OCI-LY7 (cell line): ENCODE results near the gene COL5A1. TPM values are rescaled to one million over a fixed set of nuclear protein-coding genes. Genes with fewer than 3 reads are reported as not detected.

Source experiments
- BruUV-seq: library from RNA; stranded (reverse); fragments of 400-500 nt; replicated peaks from 2 replicates; lab custom pipeline; 2021; lab: Mats Ljungman, UMichigan
- CTCF ChIA-PET: fragments of 300-600 bp; sonication (Branson Sonifier 250); formaldehyde crosslinking; loops from one replicate; lab custom pipeline; 2022; ENCODE audit warnings: antibody characterized with exemption; ENCODE audit not compliant: unreplicated experiment; lab: Charles Lee
- POLR2A ChIA-PET: fragments of 300-600 bp; sonication (Branson Sonifier 250); formaldehyde crosslinking; loops from one replicate; lab custom pipeline; 2022; ENCODE audit warnings: antibody characterized with exemption; lab: Charles Lee
- DNase-seq: peaks from one replicate; pipeline ENCODE4 v3.0.0-alpha.2; 2015; ENCODE audit warnings: low spot score
- H2AFZ ChIP-seq: fragments of 200-600 bp; sonication (generic), shearing (Covaris generic); 2 replicates; pipeline ENCODE4 v1.6.1; 2014; ENCODE audit warnings: mild to moderate bottlenecking, antibody characterized with exemption, low read length, moderate library complexity
- H3K27ac ChIP-seq: fragments of 200-600 bp; sonication (generic); 2 replicates; pipeline ENCODE4 v1.5.1; 2014; ENCODE audit warnings: mixed run types, low read depth, mild to moderate bottlenecking, moderate library complexity, low read length, inconsistent platforms; ENCODE audit not compliant: poor library complexity, severe bottlenecking
- H3K36me3 ChIP-seq: fragments of 200-600 bp; sonication (generic); 2 replicates; pipeline ENCODE4 v1.6.1; 2014; ENCODE audit warnings: mild to moderate bottlenecking, antibody characterized with exemption, low read length, moderate library complexity, mixed read lengths; ENCODE audit not compliant: insufficient read depth
- H3K4me1 ChIP-seq: fragments of 200-600 bp; sonication (generic); 2 replicates; pipeline ENCODE4 v1.5.1; 2014; ENCODE audit warnings: mild to moderate bottlenecking, low read length; ENCODE audit not compliant: insufficient read depth, poor library complexity, severe bottlenecking
- H3K4me2 ChIP-seq: fragments of 200-600 bp; sonication (generic); 2 replicates; pipeline ENCODE4 v1.6.1; 2014; ENCODE audit warnings: mild to moderate bottlenecking, low read length
- H3K4me3 ChIP-seq: fragments of 200-600 bp; sonication (generic); 2 replicates; pipeline ENCODE4 v1.5.1; 2014; ENCODE audit warnings: mild to moderate bottlenecking, low read depth, low read length; ENCODE audit not compliant: poor library complexity, severe bottlenecking
- H3K79me2 ChIP-seq: fragments of 200-600 bp; sonication (generic); 2 replicates; pipeline ENCODE4 v1.6.1; 2016; ENCODE audit warnings: low read depth, mild to moderate bottlenecking, low read length, moderate library complexity, mixed read lengths; ENCODE audit not compliant: insufficient read depth
- H3K9me2 ChIP-seq: fragments of 200-600 bp; sonication (generic); 2 replicates; pipeline ENCODE4 v1.6.1; 2016; ENCODE audit warnings: mild to moderate bottlenecking, low read length, mixed read lengths; ENCODE audit not compliant: insufficient read depth
- H3K9me3 ChIP-seq: fragments of 200-600 bp; sonication (generic); 2 replicates; pipeline ENCODE4 v1.6.1; 2014; ENCODE audit warnings: mild to moderate bottlenecking, mixed run types, low read length, mixed read lengths
- H4K20me1 ChIP-seq: fragments of 200-600 bp; sonication (generic); 2 replicates; pipeline ENCODE4 v1.6.1; 2014; ENCODE audit warnings: mild to moderate bottlenecking, antibody characterized with exemption, low read length, moderate library complexity, mixed read lengths; ENCODE audit not compliant: insufficient read depth
- CTCF ChIP-seq: fragments of 200-600 bp; sonication (generic); conservative IDR thresholded peaks from 2 replicates; pipeline ENCODE4 v1.5.1; 2014; ENCODE audit warnings: mild to moderate bottlenecking, antibody characterized with exemption, low read length, moderate library complexity, mixed read lengths
- EZH2phosphoT487 ChIP-seq: fragments of 200-600 bp; sonication (generic); IDR thresholded peaks from 2 replicates; pipeline ENCODE4 v1.6.1; 2018; ENCODE audit warnings: low read depth, borderline replicate concordance, mild to moderate bottlenecking, mixed run types, antibody characterized with exemption, low read length, moderate library complexity, mixed read lengths
- intact Hi-C: fragments of 100-400 bp; cut with micrococcal nuclease; formaldehyde crosslinking; loops from one replicate; pipeline ENCODE4 v1.10.0; 2022; ENCODE audit not compliant: unreplicated experiment
- total RNA-seq, 2 experiments: library from RNA; depleted of rRNA in 1 of 2; stranded (reverse); fragments of >200 nt in 1 of 2; shearing (Covaris generic) in 1 of 2; gene quantifications; 2 replicates each; pipeline ENCODE4 v1.2.3, GENCODE V29; 2014 to 2022

COL5A1 gene
- total RNA-seq, 2 experiments from 2014 or later, result 12.2 to 28.6 TPM

GRCh38 chr9:134785325-134786108, 143.9 kb downstream of the COL5A1 start:
- H3K4me3 ChIP-seq, result no peak overlapping the region

GRCh38 chr9:134787601-134788531, 146.3 kb downstream of the COL5A1 start:
- BruUV-seq, result no TSS peak
- DNase-seq, result no peak
- Histone ChIP-seq H3K4me2 (no peak overlapping the region), H2AFZ (no peak overlapping the region), H3K4me3 (no peak overlapping the region), H4K20me1 (no peaks in the 10 kb centered on the region), H3K79me2 (no peaks in the 10 kb centered on the region), H3K9me3 (no peaks in the 10 kb centered on the region), H3K4me1 (peaks cover 10% of the 10 kb centered on the region), H3K27ac (no peak overlapping the region), H3K36me3 (no peaks in the 10 kb centered on the region), H3K9me2 (no peaks in the 10 kb centered on the region)
- ChIA-PET CTCF (no interaction called here), POLR2A (no interaction called here)
- TF ChIP-seq CTCF, result no peak
- no peak for TF ChIP-seq EZH2phosphoT487
- intact Hi-C loops, result no loop called here

More at GRCh38 chr9:134785325-134786108, 143.9 kb downstream of the COL5A1 start:
- no peaks in the 10 kb centered on the region for H3K36me3 ChIP-seq
- H3K9me2 ChIP-seq, result no peaks in the 10 kb centered on the region
- CTCF ChIA-PET, result no interaction called here
- no peak overlapping the region for H2AFZ ChIP-seq
- no peak overlapping the region for H3K4me2 ChIP-seq
- no peak for DNase-seq
- intact Hi-C loops, result no loop called here
- H3K27ac ChIP-seq, result no peak overlapping the region
- POLR2A ChIA-PET, result no interaction called here
- H4K20me1 ChIP-seq, result no peaks in the 10 kb centered on the region
- peaks cover 11% of the 10 kb centered on the region for H3K4me1 ChIP-seq
- H3K9me3 ChIP-seq, result no peaks in the 10 kb centered on the region
- H3K79me2 ChIP-seq, result no peaks in the 10 kb centered on the region
- no peak for TF ChIP-seq CTCF
- no peak for TF ChIP-seq EZH2phosphoT487
- no TSS peak for BruUV-seq
